Thyroid gland (tissue), 4 donors: Measurements from ENCODE around the gene WIPF2. TPM values are rescaled to one million over a fixed set of nuclear protein-coding genes. Genes with fewer than 3 reads are reported as not detected.
A peak's percentile ranks its signal among the peaks of the same experiment; 100 is the strongest.

Experiments
- DNase-seq, 2 donors: peaks; one replicate each; pipeline ENCODE4 v3.0.0-alpha.2; 2019
- H3K27ac ChIP-seq, 3 donors: fragments of 200-600 bp; sonication (generic); 1 replicate in 2 of 3; 2 replicates in 1 of 3; pipeline ENCODE4 v1.5.1; 2016 to 2019; ENCODE audit warnings: mild to moderate bottlenecking in 1 of 3, moderate library complexity in 1 of 3
- H3K27me3 ChIP-seq: fragments of 200-600 bp; sonication (generic); one replicate; pipeline ENCODE4 v1.5.1; 2019
- H3K36me3 ChIP-seq, 2 donors: fragments of 200-600 bp; sonication (generic); one replicate each; pipeline ENCODE4 v1.5.1; 2016 to 2019
- H3K4me1 ChIP-seq, 2 donors: fragments of 200-600 bp; sonication (generic); one replicate each; pipeline ENCODE4 v1.5.1; 2017 to 2019
- H3K4me3 ChIP-seq, 3 donors: fragments of 200-600 bp; sonication (generic); replicated peaks in 1 of 3; 1 replicate in 2 of 3; 2 replicates in 1 of 3; pipeline ENCODE4 v1.5.1; 2016; ENCODE audit warnings: mild to moderate bottlenecking in 1 of 3
- H3K9me3 ChIP-seq: fragments of 200-600 bp; sonication (generic); one replicate; pipeline ENCODE4 v1.5.1; 2017
- POLR2A ChIP-seq, 2 donors: fragments of 450-650 bp; IDR thresholded peaks; one replicate each; pipeline ENCODE4 v1.6.1; 2017; ENCODE audit warnings: antibody characterized with exemption in 2 of 2, mild to moderate bottlenecking in 2 of 2, moderate library complexity in 1 of 2
- WGBS, 2 donors: methylation state at CpG; one replicate each; pipeline ENCODE4 v1.1.5; 2017; 5-methylcytosine and 5-hydroxymethylcytosine counted together
- intact Hi-C: fragments of 100-400 bp; cut with DNase I; formaldehyde crosslinking; loops from one replicate; pipeline ENCODE4 v1.15.1; 2023
- total RNA-seq, 4 donors: library from RNA; depleted of rRNA; stranded (reverse); fragments of >200 nt; gene quantifications; one replicate each; pipeline ENCODE4 v1.2.3, GENCODE V29; 2016
- TF ChIP-seq, protein P1 (sequence below), 6 experiments: fragments of 200-600 bp in 3 of 6; fragments of 450-650 bp in 3 of 6; sonication (generic) in 3 of 6; IDR thresholded peaks; one replicate each; pipeline ENCODE4 v1.5.1; 2016 to 2019; ENCODE audit warnings: antibody characterized with exemption in 6 of 6, mild to moderate bottlenecking in 2 of 6, inconsistent platforms in 1 of 6, moderate library complexity in 1 of 6

The WIPF2 gene
- total RNA-seq, 4 donors from 2014 or later: 13.2 to 14.6 (median 14.5) TPM

DNA sequence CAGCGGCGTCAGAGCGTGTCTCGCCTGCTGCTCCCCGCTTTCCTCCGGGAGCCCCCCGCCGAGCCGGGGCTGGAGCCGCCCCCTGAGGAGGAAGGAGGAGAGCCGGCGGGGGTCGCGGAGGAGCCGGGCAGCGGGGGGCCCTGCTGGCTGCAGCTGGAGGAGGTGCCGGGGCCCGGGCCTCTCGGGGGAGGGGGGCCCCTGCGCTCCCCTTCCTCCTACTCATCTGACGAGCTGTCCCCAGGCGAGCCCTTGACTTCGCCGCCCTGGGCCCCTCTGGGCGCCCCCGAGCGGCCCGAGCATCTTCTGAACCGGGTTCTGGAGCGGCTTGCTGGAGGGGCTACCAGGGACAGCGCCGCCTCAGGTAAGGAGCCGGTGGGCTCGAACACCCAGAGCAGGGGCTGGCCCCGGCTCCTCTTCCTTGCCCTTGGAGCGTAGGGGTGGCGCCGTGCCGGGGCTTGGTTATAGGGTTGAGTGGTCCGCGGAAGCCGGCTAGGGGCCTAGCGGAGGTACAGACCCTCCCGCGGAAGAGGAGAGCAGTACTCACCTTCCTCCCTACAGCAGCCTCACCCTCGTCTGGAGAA is 41.0 kb upstream of the WIPF2 start:
- DNase-seq: no peak
- WGBS, 2 donors: 60 to 70% methylated on average over 12 of the region's 46 CpGs
- Histone ChIP-seq H3K36me3 (peaks cover 0 to 3% of the 10 kb centered on the region in 2 donors), H3K27ac (no peak overlapping the region), H3K4me3 (peak overlapping the region in 1 of 3 donors; percentile 40), H3K9me3 (no peaks in the 10 kb centered on the region), H3K4me1 (peaks cover 4 to 19% of the 10 kb centered on the region in 2 donors), H3K27me3 (no peaks in the 10 kb centered on the region)
- intact Hi-C loops: no loop called here
- no peak for TF ChIP-seq POLR2A (IDR thresholded peaks at IDR 0.05)
- TF ChIP-seq, protein P1, sequence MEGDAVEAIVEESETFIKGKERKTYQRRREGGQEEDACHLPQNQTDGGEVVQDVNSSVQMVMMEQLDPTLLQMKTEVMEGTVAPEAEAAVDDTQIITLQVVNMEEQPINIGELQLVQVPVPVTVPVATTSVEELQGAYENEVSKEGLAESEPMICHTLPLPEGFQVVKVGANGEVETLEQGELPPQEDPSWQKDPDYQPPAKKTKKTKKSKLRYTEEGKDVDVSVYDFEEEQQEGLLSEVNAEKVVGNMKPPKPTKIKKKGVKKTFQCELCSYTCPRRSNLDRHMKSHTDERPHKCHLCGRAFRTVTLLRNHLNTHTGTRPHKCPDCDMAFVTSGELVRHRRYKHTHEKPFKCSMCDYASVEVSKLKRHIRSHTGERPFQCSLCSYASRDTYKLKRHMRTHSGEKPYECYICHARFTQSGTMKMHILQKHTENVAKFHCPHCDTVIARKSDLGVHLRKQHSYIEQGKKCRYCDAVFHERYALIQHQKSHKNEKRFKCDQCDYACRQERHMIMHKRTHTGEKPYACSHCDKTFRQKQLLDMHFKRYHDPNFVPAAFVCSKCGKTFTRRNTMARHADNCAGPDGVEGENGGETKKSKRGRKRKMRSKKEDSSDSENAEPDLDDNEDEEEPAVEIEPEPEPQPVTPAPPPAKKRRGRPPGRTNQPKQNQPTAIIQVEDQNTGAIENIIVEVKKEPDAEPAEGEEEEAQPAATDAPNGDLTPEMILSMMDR (IDR thresholded peaks at IDR 0.05): no peak

- 96 to 97% methylated on average over 5 to 7 of the region's 7 CpGs for WGBS, 2 donors
- DNase-seq: no peak
- Histone ChIP-seq H3K36me3 (no peaks in the 10 kb centered on the region), H3K27ac (no peak overlapping the region), H3K4me3 (no peak overlapping the region), H3K4me1 (peaks cover 4 to 19% of the 10 kb centered on the region in 2 donors), H3K9me3 (no peaks in the 10 kb centered on the region), H3K27me3 (no peaks in the 10 kb centered on the region)
- intact Hi-C loops: no loop called here
- TF ChIP-seq, protein P1 (IDR thresholded peaks at IDR 0.05): no peak
- no peak for TF ChIP-seq POLR2A (IDR thresholded peaks at IDR 0.05)
These were observed 40.4 kb upstream of the WIPF2 start for GRCh38 chr17:40178660-40179059.

- no peak for TF ChIP-seq POLR2A (IDR thresholded peaks at IDR 0.05)
- TF ChIP-seq, protein P1 (IDR thresholded peaks at IDR 0.05): no peak
- 86 to 88% methylated on average over 6 of the region's 6 CpGs for WGBS, 2 donors
- H3K27me3 ChIP-seq: no peaks in the 10 kb centered on the region
- no peak for DNase-seq
- intact Hi-C loops: no loop called here
- H3K4me1 ChIP-seq: peaks cover 4 to 19% of the 10 kb centered on the region in 2 donors
- no peak overlapping the region for H3K27ac ChIP-seq
- H3K36me3 ChIP-seq: no peaks in the 10 kb centered on the region
- no peak overlapping the region for H3K4me3 ChIP-seq
- H3K9me3 ChIP-seq: no peaks in the 10 kb centered on the region
These were observed 39.0 kb upstream of the WIPF2 start for GRCh38 chr17:40179923-40180659.

DNA sequence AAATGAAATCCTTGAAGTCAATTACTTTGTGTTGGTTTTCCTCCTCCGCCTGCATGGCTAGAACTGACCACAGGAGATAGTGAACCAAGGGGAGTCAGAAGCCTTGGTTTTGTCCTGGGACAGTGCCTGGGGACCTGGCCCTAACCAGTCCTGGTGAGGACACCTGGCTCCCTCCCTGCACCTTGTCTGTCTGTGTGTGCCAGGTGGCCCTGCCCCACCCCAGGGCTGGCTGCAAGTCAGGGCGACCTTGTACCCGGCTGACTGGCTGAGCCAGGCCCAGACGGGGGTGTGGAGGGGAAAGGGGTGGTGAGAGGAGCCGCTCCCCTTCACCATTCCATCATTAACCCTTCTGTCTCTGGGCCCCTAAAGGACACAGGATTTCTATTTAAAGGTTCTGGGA is 38.4 kb upstream of the WIPF2 start:
- intact Hi-C loops: no loop called here
- H3K4me1 ChIP-seq: peaks cover 4 to 19% of the 10 kb centered on the region in 2 donors
- H3K9me3 ChIP-seq: no peaks in the 10 kb centered on the region
- no peak overlapping the region for H3K27ac ChIP-seq
- no peak for DNase-seq
- WGBS, 2 donors: 46 to 53% methylated on average over 5 of the region's 5 CpGs
- no peak overlapping the region for H3K4me3 ChIP-seq
- TF ChIP-seq POLR2A (IDR thresholded peaks at IDR 0.05): no peak
- TF ChIP-seq, protein P1 (IDR thresholded peaks at IDR 0.05): no peak
- no peaks in the 10 kb centered on the region for H3K36me3 ChIP-seq
- H3K27me3 ChIP-seq: no peaks in the 10 kb centered on the region

GRCh38 chr17:40181205-40181604 is 37.9 kb upstream of the WIPF2 start:
- Histone ChIP-seq H3K4me3 (no peak overlapping the region), H3K36me3 (no peaks in the 10 kb centered on the region), H3K9me3 (no peaks in the 10 kb centered on the region), H3K27ac (no peak overlapping the region), H3K4me1 (peaks cover 4 to 19% of the 10 kb centered on the region in 2 donors), H3K27me3 (no peaks in the 10 kb centered on the region)
- no peak for DNase-seq
- TF ChIP-seq, protein P1 (IDR thresholded peaks at IDR 0.05): no peak
- no peak for TF ChIP-seq POLR2A (IDR thresholded peaks at IDR 0.05)
- 83% methylated on average over 8 of the region's 8 CpGs for WGBS, 2 donors
- intact Hi-C loops: no loop called here
